Measurements from ENCODE around the gene HDAC5. TPM values are rescaled to one million over a fixed set of nuclear protein-coding genes. Genes with fewer than 3 reads are reported as not detected.
"Not testable (repeated sequence)": the region's sequence is repeated elsewhere in the genome, so short reads cannot be mapped to it uniquely, and the experiment has no call there.

HDAC5 gene
- polyA plus RNA-seq, 3 donors from 2014 or later = 12.0 to 28.7 (median 20.3) TPM

DNA sequence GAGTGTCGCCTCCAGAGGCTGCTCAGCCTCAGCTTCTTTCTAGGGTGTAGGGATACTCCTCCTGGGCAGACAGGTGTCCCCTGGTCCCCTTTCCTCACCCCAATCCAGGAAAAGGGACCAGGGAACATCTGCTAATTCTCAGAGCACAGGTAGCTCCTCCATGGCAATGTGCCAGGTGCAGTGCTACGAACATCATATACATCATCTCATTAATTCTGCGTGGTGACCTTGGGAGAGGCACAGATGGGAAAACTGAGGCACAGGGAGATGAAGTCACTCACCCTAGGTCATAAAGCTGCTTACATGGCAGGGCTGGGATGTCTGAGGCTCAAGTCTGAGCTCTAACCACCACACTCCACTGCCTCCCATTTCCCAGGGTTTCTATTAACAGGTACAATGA, 11.7 kb downstream of the HDAC5 start:
- Mint-ChIP-seq H3K9me3 (no peaks in the 10 kb centered on the region), H3K27me3 (ENCODE audit: low read depth in 3 of 3) (peaks cover 0 to 7% (median 0%) of the 10 kb centered on the region in 3 donors), H3K36me3 (peaks cover 0 to 2% (median 0%) of the 10 kb centered on the region in 3 donors), H3K27ac (peak overlapping the region in 3 of 6 donors; percentile 4 to 28 (median 14)), H3K4me1 (peaks cover 16 to 19% of the 10 kb centered on the region in 2 donors), H3K4me3 (no peak overlapping the region)
- no peak for DNase-seq

- Mint-ChIP-seq H3K27me3 (ENCODE audit: low read depth in 3 of 3) (peaks cover 0 to 7% (median 0%) of the 10 kb centered on the region in 3 donors), H3K4me1 (peaks cover 16 to 19% of the 10 kb centered on the region in 2 donors), H3K27ac (no peak overlapping the region), H3K36me3 (no peaks in the 10 kb centered on the region), H3K9me3 (no peaks in the 10 kb centered on the region), H3K4me3 (peak overlapping the region in 3 of 5 donors; percentile 30 to 58 (median 36))
- DNase-seq = peak; percentile 28 to 44 (median 34)
These were observed 12.4 kb downstream of the HDAC5 start for GRCh38 chr17:44110823-44111633.

DNA sequence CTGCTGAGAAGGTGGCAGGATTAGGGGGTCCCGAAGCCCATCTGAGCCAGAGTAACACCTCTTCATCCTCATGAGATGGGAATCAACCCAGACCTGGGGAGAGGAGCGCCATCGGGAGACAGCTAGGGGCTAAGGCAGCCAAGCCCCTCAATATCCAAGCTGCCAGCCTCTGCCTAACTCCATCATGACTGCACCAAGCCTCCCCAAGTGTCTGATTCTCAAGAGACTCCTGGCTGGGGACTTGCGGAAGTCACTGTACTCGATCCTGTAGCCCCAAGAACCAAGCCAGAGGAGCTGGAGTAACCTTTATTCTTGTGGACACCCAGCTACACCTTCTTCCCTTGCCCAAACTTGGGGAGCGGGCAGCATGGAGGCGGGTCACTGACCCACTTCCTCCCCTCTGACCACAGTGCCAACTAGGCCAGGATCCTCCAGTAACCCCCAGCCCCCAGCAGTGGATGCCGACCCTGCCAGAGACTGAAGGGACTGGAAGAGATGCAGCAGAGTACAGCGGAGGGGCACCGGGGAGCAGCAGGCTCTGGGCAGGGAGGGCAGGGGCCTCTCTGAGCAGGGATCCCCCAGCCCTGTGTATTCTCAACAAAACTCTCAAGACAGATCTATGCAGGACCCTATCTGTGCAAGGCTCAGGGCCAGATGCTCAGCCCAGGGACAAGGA, 13.3 kb downstream of the HDAC5 start:
- Mint-ChIP-seq H3K9me3 (no peaks in the 10 kb centered on the region), H3K27ac (no peak overlapping the region), H3K4me3 (peak overlapping the region in 2 of 5 donors; percentile 30 to 58), H3K36me3 (no peaks in the 10 kb centered on the region), H3K27me3 (ENCODE audit: low read depth in 3 of 3) (peaks cover 0 to 7% (median 0%) of the 10 kb centered on the region in 3 donors), H3K4me1 (peaks cover 16 to 17% of the 10 kb centered on the region in 2 donors)
- DNase-seq = no peak

- Mint-ChIP-seq H3K27me3 (ENCODE audit: low read depth in 3 of 3) (peaks cover 0 to 7% (median 0%) of the 10 kb centered on the region in 3 donors), H3K36me3 (no peaks in the 10 kb centered on the region), H3K9me3 (no peaks in the 10 kb centered on the region), H3K4me3 (no peak overlapping the region), H3K27ac (no peak overlapping the region), H3K4me1 (peaks cover 16 to 17% of the 10 kb centered on the region in 2 donors)
- DNase-seq = no peak
These were observed 14.2 kb downstream of the HDAC5 start for GRCh38 chr17:44109312-44109630.

GRCh38 chr17:44108440-44109311, 14.8 kb downstream of the HDAC5 start:
- Mint-ChIP-seq H3K4me1 (peaks cover 16 to 17% of the 10 kb centered on the region in 2 donors), H3K4me3 (no peak overlapping the region), H3K27ac (no peak overlapping the region), H3K27me3 (ENCODE audit: low read depth in 3 of 3) (peaks cover 0 to 7% (median 0%) of the 10 kb centered on the region in 3 donors), H3K36me3 (no peaks in the 10 kb centered on the region), H3K9me3 (no peaks in the 10 kb centered on the region)
- no peak for DNase-seq

DNA sequence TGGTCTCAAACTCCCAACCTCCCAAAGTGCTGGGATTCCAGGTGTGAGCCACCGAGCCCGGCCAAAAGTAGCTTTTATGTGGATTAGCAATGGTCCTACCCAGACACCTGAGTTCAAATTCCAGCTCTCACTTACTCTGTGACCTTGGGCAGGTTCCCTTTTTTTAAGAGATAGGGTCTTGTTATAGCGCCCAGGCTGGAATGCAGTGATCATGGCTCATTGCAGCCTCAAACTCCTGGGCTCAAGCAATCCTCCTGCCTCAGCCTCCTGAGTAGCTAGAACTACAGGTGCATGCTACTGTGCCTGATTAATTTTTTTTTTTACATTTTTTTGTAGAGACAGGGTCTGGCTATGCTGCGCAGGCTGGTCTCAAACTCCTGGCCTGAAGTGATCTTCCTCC, 16.6 kb downstream of the HDAC5 start:
- Mint-ChIP-seq H3K9me3 (no peaks in the 10 kb centered on the region), H3K36me3 (no peaks in the 10 kb centered on the region), H3K27me3 (ENCODE audit: low read depth in 3 of 3) (peaks cover 0 to 5% (median 3%) of the 10 kb centered on the region in 3 donors), H3K27ac (no peak overlapping the region), H3K4me1 (peaks cover 13 to 14% of the 10 kb centered on the region in 2 donors), H3K4me3 (no peak overlapping the region)
- DNase-seq = no peak

GRCh38 chr17:44105941-44106340, 17.5 kb downstream of the HDAC5 start:
- H3K27me3 Mint-ChIP-seq (ENCODE audit: low read depth in 3 of 3) = peaks cover 0 to 3% (median 2%) of the 10 kb centered on the region in 3 donors
- no peak overlapping the region for H3K27ac Mint-ChIP-seq
- H3K4me1 Mint-ChIP-seq = peaks cover 7 to 8% of the 10 kb centered on the region in 2 donors
- no peaks in the 10 kb centered on the region for H3K36me3 Mint-ChIP-seq
- no peak for DNase-seq
- H3K9me3 Mint-ChIP-seq = no peaks in the 10 kb centered on the region
- no peak overlapping the region for H3K4me3 Mint-ChIP-seq

- Mint-ChIP-seq H3K9me3 (no peaks in the 10 kb centered on the region), H3K4me3 (no peak overlapping the region), H3K27ac (no peak overlapping the region), H3K4me1 (peaks cover 4 to 5% of the 10 kb centered on the region in 2 donors), H3K36me3 (no peaks in the 10 kb centered on the region), H3K27me3 (ENCODE audit: low read depth in 3 of 3) (peaks cover 0 to 3% (median 2%) of the 10 kb centered on the region in 3 donors)
- DNase-seq = no peak
These were observed 18.0 kb downstream of the HDAC5 start for GRCh38 chr17:44105483-44105882.

DNA sequence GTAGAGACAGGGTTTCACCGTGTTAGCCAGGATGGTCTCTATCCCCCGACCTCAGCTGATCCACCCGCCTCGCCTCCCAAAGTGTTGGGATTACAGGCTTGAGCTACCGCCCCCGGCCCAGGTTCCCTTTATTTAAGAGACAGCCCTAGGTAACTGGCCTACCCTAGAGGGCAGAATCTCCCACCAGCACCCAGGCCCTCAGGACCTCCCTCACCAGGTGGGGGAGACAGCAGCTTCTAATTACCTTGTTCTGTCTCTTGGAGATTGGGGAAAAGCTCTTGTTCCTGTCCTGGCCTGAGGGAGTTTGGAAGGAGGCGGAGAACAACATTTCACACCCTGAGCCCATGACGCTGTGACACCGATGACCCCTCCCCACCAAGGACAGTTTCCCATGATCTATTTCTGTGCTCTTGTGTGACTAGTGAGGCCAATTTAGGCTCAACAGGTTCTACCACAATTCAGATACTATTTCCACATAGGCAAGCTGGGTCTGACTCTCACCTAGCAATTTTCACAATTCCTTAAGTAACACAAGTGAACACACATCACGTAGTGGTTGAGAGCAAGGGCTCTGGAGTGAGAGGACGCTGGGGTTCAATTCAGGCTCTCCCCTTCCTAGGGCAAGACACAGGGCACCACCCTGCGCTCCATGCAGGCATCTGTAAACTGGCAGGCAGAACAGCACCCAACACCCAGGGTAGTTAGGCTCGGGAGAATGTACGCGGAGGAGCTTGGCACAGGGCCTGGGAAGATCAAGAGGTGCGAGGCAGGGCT, 20.4 kb downstream of the HDAC5 start:
- H3K27ac Mint-ChIP-seq = no peak overlapping the region
- no peak overlapping the region for H3K4me3 Mint-ChIP-seq
- H3K4me1 Mint-ChIP-seq = peaks cover 0 to 1% of the 10 kb centered on the region in 2 donors

GRCh38 chr17:44101858-44102257, 21.6 kb downstream of the HDAC5 start:
- not testable (repeated sequence) for DNase-seq; H3K4me3 Mint-ChIP-seq; H3K9me3 Mint-ChIP-seq; H3K36me3 Mint-ChIP-seq; H3K4me1 Mint-ChIP-seq; H3K27ac Mint-ChIP-seq; H3K27me3 Mint-ChIP-seq (ENCODE audit: low read depth in 3 of 3)

More for the DNA sequence above, 20.4 kb downstream of the HDAC5 start:
- H3K36me3 Mint-ChIP-seq = no peaks in the 10 kb centered on the region
- H3K27me3 Mint-ChIP-seq (ENCODE audit: low read depth in 3 of 3) = peaks cover 0 to 3% (median 2%) of the 10 kb centered on the region in 3 donors
- no peak for DNase-seq
- no peaks in the 10 kb centered on the region for H3K9me3 Mint-ChIP-seq

GRCh38 chr17:44097110-44097958, 26.1 kb downstream of the HDAC5 start:
- H3K27ac Mint-ChIP-seq = no peak overlapping the region
- peaks cover 0 to 7% (median 0%) of the 10 kb centered on the region in 3 donors for H3K27me3 Mint-ChIP-seq (ENCODE audit: low read depth in 3 of 3)
- peaks cover 5 to 9% of the 10 kb centered on the region in 2 donors for H3K4me1 Mint-ChIP-seq
- H3K36me3 Mint-ChIP-seq = no peaks in the 10 kb centered on the region
- no peak for DNase-seq
- no peaks in the 10 kb centered on the region for H3K9me3 Mint-ChIP-seq
- H3K4me3 Mint-ChIP-seq = no peak overlapping the region

Measured in immature natural killer cell (primary cell).